HL-60 (cell line): Measurements from ENCODE around the gene CAPSL.

Experiments
- GABPA ChIP-seq: IDR thresholded peaks from 2 replicates; pipeline ENCODE4 v1.6.1; 2012; ENCODE audit warnings: low read depth
- POLR2AphosphoS5 ChIP-seq: IDR thresholded peaks from 2 replicates; pipeline ENCODE4 v1.6.1; 2012; ENCODE audit warnings: low read depth
- REST ChIP-seq: IDR thresholded peaks from 2 replicates; pipeline ENCODE4 v1.6.1; 2012; ENCODE audit warnings: low read depth; ENCODE audit not compliant: insufficient replicate concordance
- SPI1 ChIP-seq: IDR thresholded peaks from 2 replicates; pipeline ENCODE4 v1.6.1; 2012; ENCODE audit warnings: low read depth, mild to moderate bottlenecking, borderline replicate concordance
- TF ChIP-seq, protein P1 (sequence below): IDR thresholded peaks from one replicate; pipeline ENCODE4 v1.5.1; 2011; ENCODE audit warnings: low read length, control low read depth, inconsistent platforms; ENCODE audit not compliant: insufficient read depth

GRCh38 chr5:35924950-35925722 is 13.3 kb downstream of the CAPSL start:
- TF ChIP-seq, protein P1, sequence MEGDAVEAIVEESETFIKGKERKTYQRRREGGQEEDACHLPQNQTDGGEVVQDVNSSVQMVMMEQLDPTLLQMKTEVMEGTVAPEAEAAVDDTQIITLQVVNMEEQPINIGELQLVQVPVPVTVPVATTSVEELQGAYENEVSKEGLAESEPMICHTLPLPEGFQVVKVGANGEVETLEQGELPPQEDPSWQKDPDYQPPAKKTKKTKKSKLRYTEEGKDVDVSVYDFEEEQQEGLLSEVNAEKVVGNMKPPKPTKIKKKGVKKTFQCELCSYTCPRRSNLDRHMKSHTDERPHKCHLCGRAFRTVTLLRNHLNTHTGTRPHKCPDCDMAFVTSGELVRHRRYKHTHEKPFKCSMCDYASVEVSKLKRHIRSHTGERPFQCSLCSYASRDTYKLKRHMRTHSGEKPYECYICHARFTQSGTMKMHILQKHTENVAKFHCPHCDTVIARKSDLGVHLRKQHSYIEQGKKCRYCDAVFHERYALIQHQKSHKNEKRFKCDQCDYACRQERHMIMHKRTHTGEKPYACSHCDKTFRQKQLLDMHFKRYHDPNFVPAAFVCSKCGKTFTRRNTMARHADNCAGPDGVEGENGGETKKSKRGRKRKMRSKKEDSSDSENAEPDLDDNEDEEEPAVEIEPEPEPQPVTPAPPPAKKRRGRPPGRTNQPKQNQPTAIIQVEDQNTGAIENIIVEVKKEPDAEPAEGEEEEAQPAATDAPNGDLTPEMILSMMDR, result peak; percentile 82
- no peak for TF ChIP-seq POLR2AphosphoS5
- TF ChIP-seq SPI1, result no peak
- TF ChIP-seq REST, result no peak
- no peak for TF ChIP-seq GABPA
